Muscle of leg (tissue), 11 donors: ENCODE results near the gene NABP2. TPM values are rescaled to one million over a fixed set of nuclear protein-coding genes. Genes with fewer than 3 reads are reported as not detected.
"Not testable (repeated sequence)": the region's sequence is repeated elsewhere in the genome, so short reads cannot be mapped to it uniquely, and the experiment has no call there.

Experiments
- DNase-seq: peaks from one replicate; pipeline ENCODE4 v3.0.0; 2013
- H3K27ac ChIP-seq: one replicate; pipeline ENCODE4 v1.5.1; 2013; ENCODE audit warnings: mild to moderate bottlenecking, low read length, control low read depth
- H3K27me3 ChIP-seq: one replicate; pipeline ENCODE4 v1.6.1; 2013; ENCODE audit warnings: low read length; ENCODE audit not compliant: control insufficient read depth, insufficient read depth
- H3K36me3 ChIP-seq: one replicate; pipeline ENCODE4 v1.6.1; 2013; ENCODE audit warnings: low read length; ENCODE audit not compliant: control insufficient read depth, insufficient read depth
- H3K4me1 ChIP-seq: one replicate; pipeline ENCODE4 v1.6.1; 2013; ENCODE audit warnings: low read length; ENCODE audit not compliant: control insufficient read depth, insufficient read depth
- H3K4me3 ChIP-seq: one replicate; pipeline ENCODE4 v1.5.1; 2013; ENCODE audit warnings: low read length, control low read depth
- H3K9me3 ChIP-seq: replicated peaks from 2 replicates; pipeline ENCODE4 v1.6.1; 2013; ENCODE audit warnings: low read depth, low read length; ENCODE audit not compliant: control insufficient read depth
- WGBS: methylation state at CpG from one replicate; pipeline ENCODE4 v1.1.5; 2013; ENCODE audit warnings: missing lambda C conversion rate; ENCODE audit not compliant: insufficient coverage; 5-methylcytosine and 5-hydroxymethylcytosine counted together
- polyA plus RNA-seq, 8 donors: library from polyadenylated mRNA; unstranded; fragments of 120-200 nt; gene quantifications; one replicate each; pipeline versions ENCODE4 v1.2.1 to v1.2.3, GENCODE V29; 2013; ENCODE audit warnings: inconsistent platforms in 1 of 8, low replicate concordance in 1 of 8; ENCODE audit not compliant: insufficient read length in 8 of 8, insufficient read depth in 1 of 8
- total RNA-seq: library from RNA; stranded (reverse); fragments of 120-200 nt; gene quantifications from one replicate; pipeline ENCODE4 v1.2.4, GENCODE V29; 2013

Gene NABP2
- total and polyA plus RNA-seq, 9 donors = 16.1 to 24.1 (median 20.4) TPM

DNA sequence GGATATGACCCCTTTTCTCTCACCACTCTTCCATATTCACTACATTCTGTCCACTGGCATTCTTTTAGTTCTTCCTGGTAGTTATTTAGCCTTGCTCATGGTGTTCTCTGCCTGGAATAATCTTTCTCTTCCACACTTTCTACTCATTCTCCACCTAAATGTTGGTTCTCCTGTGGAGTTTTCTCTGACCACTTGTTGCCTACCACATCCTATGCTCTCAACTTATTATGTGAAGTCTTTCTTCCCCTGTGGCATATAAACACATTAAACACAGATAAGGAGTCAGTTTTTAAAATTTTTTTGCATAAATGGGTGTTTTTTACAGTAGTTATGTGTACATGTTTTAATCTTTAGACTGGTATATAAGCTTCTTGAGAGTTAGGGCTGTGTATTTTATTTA, 31.6 kb upstream of the NABP2 start:
- H3K4me1 ChIP-seq = peaks cover 16% of the 10 kb centered on the region
- no peaks in the 10 kb centered on the region for H3K9me3 ChIP-seq
- H3K36me3 ChIP-seq = peaks cover 2% of the 10 kb centered on the region
- no peak overlapping the region for H3K4me3 ChIP-seq
- H3K27ac ChIP-seq = no peak overlapping the region
- H3K27me3 ChIP-seq = no peaks in the 10 kb centered on the region
- no peak for DNase-seq

DNA sequence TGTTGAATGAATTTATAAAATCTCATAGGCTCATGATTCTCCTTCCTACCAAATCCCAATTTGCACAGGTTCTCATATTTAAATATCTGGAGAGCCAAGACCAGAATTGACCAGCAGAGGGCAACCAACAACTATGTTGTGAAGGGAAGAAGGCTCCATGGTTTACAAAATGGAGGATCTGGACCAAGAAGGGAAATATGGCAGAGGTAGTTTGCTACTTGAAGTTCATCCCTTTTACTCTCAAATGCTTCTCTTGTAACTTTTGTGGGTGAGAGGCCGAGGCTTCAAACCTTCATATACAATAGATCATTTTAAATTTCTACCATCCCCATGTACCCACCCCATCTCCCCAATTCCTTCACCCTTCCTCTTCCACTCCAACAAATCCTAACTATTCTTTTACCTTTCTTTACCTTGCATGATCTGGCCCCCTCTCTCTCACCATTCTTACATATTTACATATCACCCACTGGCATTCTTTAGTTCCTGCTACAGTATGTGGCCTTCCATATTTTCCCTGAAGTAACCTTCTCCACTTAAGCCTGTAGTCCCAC, 31.0 kb upstream of the NABP2 start:
- H3K27me3 ChIP-seq = no peaks in the 10 kb centered on the region
- H3K9me3 ChIP-seq = no peaks in the 10 kb centered on the region
- no peaks in the 10 kb centered on the region for H3K36me3 ChIP-seq
- 75% methylated on average over 1 of the region's 1 CpG for WGBS
- peaks cover 10% of the 10 kb centered on the region for H3K4me1 ChIP-seq
- DNase-seq = peak; percentile 91
- H3K4me3 ChIP-seq = no peak overlapping the region
- H3K27ac ChIP-seq = no peak overlapping the region

DNA sequence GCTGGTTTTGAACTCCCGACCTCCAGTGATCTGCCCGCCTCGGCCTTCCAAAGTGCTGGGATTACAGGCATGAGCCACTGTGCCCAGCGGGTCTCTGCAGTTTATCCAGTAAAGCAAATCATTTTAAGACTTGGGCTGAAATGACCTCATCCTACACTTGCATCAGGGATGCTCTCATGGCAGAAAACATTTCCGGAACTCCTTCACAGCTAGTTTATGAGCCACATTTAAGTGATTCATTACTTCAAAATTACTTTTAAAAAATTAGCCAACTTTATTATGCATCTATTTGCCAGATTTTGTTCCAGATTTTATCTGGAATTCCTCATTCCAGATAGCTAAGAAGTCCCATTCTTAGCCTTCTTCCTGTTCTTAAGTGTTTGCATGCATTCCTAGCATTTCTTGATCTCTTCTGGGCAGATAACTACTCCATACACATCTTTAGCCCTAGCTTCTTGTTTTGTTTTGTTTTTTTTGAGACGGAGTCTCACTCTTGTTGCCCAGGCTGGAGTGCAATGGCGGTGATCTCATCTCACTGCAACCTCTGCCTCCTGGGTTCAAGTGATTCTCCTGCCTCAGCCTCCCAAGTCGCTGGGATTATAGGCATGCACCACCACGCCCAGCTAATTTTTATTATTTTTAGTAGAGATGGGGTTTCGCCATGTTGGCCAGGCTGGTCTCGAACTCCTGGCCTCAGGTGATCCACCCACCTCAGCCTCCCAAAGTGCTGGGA, 27.2 kb upstream of the NABP2 start:
- not testable (repeated sequence) for H3K27me3 ChIP-seq, DNase-seq, H3K4me1 ChIP-seq, H3K9me3 ChIP-seq, H3K27ac ChIP-seq, H3K36me3 ChIP-seq, H3K4me3 ChIP-seq
- WGBS = 83% methylated on average over 8 of the region's 11 CpGs

DNA sequence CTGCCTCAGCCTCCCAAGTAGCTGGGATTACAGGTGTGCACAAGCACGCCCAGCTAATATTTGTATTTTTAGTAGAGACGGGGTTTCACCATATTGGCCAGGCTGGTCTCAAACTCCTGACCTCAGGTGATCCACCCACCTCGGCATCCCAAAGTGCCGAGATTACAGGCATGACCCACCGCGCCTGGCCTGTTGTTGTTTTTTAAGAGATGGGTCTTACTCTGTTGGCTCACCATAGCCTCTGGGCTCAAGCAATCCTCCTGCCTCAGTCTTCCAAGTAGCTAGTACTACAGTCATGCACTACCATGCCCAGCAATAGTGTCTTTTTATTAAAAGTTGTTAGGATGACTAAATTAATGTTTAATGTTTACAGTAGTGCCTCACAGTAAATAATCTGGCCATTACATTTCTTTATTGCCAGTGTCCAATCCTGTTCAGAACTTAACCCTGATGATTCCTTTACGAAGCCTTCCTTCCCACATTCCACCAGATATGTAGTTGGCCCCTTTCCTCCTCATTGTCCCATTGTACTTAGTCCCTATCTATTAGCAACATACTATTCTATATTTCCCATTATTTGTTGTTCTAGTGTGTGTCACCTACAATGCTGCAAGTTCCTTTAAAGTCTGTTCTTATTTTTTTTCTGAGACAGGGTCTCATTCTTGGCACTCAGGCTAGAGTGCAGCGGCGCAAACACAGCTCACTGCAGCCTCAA, 26.1 kb upstream of the NABP2 start:
- 88% methylated on average over 5 of the region's 9 CpGs for WGBS
- Histone ChIP-seq H3K4me3 (no peak overlapping the region), H3K27me3 (no peaks in the 10 kb centered on the region), H3K36me3 (no peaks in the 10 kb centered on the region), H3K27ac (no peak overlapping the region), H3K9me3 (no peaks in the 10 kb centered on the region), H3K4me1 (no peaks in the 10 kb centered on the region)
- no peak for DNase-seq

DNA sequence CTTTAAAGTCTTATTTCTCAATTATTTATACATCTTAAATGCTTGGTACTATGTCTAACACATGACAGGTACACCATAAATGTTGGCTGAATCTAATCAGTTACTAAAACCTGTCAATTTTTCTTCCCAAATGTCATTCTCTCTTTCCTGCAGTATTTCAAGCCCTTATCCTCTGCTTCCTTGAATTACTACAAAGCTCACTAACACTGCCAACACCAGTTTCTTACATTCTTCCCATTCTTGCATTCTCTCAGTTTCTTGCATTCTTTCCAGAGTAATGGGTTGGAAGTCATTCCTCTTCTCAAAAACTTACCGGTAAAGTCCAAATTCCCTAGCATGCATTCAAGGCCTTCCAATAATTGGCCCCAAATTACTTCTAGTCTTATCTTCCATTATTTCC, 25.3 kb upstream of the NABP2 start:
- Histone ChIP-seq H3K27ac (no peak overlapping the region), H3K36me3 (no peaks in the 10 kb centered on the region), H3K4me1 (no peaks in the 10 kb centered on the region), H3K4me3 (no peak overlapping the region), H3K9me3 (no peaks in the 10 kb centered on the region), H3K27me3 (no peaks in the 10 kb centered on the region)
- 63% methylated on average over 1 of the region's 1 CpG for WGBS
- no peak for DNase-seq

DNA sequence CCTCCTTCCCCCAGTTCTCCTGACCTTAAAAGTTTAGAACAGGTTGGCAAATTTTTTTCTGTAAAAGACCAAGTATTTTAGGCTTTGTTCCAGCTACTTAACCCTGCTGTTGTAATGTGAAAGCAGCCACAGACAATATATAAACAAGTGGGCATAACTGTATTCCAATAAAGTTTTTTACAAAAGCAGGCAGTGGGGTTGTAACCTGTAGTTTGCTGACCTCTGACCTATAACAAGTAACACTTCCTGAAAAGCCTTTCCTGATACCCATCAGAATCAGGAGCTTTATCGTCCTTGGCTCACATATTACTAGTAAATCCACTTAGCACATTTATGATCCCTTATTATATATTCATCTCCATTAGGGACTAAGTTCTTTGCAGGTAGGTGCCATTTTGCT, 21.8 kb upstream of the NABP2 start:
- peaks cover 29% of the 10 kb centered on the region for H3K36me3 ChIP-seq
- DNase-seq = no peak
- H3K27ac ChIP-seq = no peak overlapping the region

DNA sequence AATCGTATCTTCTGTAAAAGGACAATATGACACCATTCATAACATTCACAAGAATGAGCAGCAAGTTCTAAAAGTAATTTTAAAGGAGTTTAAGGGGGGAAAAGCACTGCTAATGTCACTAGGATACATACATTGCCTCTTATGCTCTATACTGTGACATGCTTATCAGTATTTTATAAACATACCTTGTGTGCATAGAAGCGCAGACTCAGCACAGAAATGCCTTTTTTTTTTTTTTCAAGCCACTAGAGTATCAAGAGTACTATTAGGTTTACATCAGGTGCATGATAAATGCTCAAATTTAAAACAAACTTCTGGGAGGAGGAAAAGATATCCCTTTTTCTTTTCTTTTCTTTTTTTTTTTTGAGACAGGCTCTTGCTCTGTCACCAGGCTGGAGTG, 21.3 kb upstream of the NABP2 start:
- WGBS = no CpG with 5 or more reads among the region's 2 CpGs
- no peak overlapping the region for H3K4me3 ChIP-seq
- peaks cover 34% of the 10 kb centered on the region for H3K36me3 ChIP-seq
- no peaks in the 10 kb centered on the region for H3K4me1 ChIP-seq
- DNase-seq = no peak
- no peaks in the 10 kb centered on the region for H3K9me3 ChIP-seq
- H3K27ac ChIP-seq = no peak overlapping the region
- no peaks in the 10 kb centered on the region for H3K27me3 ChIP-seq

More for the DNA sequence above, 21.8 kb upstream of the NABP2 start:
- Histone ChIP-seq H3K27me3 (no peaks in the 10 kb centered on the region), H3K4me1 (no peaks in the 10 kb centered on the region), H3K4me3 (no peak overlapping the region), H3K9me3 (no peaks in the 10 kb centered on the region)
- 43% methylated on average over 1 of the region's 1 CpG for WGBS

DNA sequence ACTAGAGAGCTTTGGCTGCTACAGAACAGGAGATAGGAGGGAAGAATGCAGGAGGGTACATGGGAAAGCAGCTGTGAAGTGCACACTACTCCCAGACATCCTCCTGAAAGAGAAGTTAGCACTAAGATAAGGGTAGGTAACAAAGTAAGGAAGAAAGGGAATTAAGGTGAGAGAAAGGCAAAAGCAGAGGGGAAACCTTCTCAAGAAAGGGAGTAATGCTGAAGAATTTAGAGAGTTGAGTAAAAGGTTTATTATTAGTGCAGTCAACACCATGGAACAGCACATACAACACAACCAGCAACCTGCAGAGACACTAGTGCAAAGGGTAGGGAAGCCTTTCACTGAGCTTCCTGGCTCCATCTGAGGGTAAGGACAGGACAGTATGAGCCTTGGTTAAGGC, 19.9 kb upstream of the NABP2 start:
- no peak for DNase-seq
- Histone ChIP-seq H3K9me3 (no peaks in the 10 kb centered on the region), H3K4me1 (no peaks in the 10 kb centered on the region), H3K4me3 (no peak overlapping the region), H3K36me3 (peaks cover 44% of the 10 kb centered on the region), H3K27ac (no peak overlapping the region), H3K27me3 (no peaks in the 10 kb centered on the region)

DNA sequence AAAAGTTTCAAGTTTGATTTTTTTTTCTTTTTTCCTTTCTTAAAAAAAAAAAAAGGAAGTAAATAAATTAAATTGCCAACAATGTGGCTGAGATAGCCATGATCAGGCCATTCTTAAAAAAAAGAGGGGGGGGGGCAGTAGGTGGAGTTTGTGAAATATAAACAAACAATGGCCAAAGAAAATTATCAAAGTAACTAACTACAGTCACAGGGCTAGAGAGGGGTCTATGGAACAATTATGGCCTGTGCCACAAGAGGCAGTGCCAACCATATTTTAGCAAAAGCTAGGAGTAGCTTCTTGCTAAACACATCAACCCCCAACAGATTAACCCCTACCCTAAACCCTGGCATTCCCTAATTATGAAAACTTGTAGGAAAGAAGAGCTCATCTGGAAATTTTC, 18.7 kb upstream of the NABP2 start:
- Histone ChIP-seq H3K36me3 (peaks cover 50% of the 10 kb centered on the region), H3K4me1 (no peaks in the 10 kb centered on the region), H3K27me3 (no peaks in the 10 kb centered on the region), H3K4me3 (no peak overlapping the region), H3K27ac (no peak overlapping the region), H3K9me3 (no peaks in the 10 kb centered on the region)
- no peak for DNase-seq

DNA sequence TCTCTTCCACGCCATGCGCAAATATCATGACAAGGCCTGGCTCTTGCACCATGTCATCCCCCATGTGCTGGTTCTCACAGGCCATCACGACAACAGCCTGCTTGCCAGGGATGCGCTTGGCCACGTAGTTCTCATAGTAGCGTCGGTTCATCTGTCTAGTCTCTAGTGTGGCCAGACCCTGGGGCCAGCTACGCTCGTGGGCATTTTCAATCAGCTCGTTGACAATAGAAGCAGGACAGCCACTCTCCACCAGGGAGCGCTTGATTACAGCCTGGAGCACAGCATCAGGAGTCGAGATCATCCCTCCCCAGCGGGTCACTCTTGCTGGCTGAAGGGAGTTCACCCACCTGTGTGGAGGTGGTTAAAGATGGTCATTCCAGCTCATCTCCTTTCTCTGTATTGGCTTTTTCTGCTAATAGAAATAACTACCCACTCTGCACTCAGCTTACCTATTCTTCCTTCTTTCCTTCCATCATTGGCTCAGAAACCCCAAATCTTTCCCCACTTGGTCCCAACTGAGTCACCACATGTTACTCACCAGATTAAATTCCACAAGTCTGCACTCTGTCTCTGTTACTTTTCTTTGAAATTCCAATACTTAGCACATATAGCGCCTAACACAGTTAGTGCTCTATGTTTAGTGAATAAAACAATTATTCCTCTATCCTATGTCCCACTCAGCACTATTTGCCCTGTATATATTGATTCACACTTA, 17.5 kb upstream of the NABP2 start:
- DNase-seq = peak; percentile 63
- no peaks in the 10 kb centered on the region for H3K4me1 ChIP-seq
- H3K4me3 ChIP-seq = no peak overlapping the region
- H3K27me3 ChIP-seq = no peaks in the 10 kb centered on the region
- H3K9me3 ChIP-seq = no peaks in the 10 kb centered on the region
- H3K36me3 ChIP-seq = peaks cover 60% of the 10 kb centered on the region
- H3K27ac ChIP-seq = no peak overlapping the region
- 63% methylated on average over 9 of the region's 14 CpGs for WGBS
